AG04450 (cell line): ENCODE results near the gene LDHD. TPM values are rescaled to one million over a fixed set of nuclear protein-coding genes. Genes with fewer than 3 reads are reported as not detected.

Experiments
- CTCF ChIA-PET: fragments of 300-600, 350-600 bp; formaldehyde crosslinking; extraction: SDS; loops from one replicate; lab custom pipeline; 2022; ENCODE audit warnings: antibody characterized with exemption, inconsistent platforms; lab: Charles Lee
- POLR2A ChIA-PET: fragments of 350-600 bp; formaldehyde crosslinking; extraction: SDS; loops from one replicate; lab custom pipeline; 2021; ENCODE audit warnings: antibody characterized with exemption, inconsistent platforms; lab: Yijun Ruan, JAX
- DNase-seq: peaks from one replicate; pipeline ENCODE4 v3.0.0-alpha.2; 2011; ENCODE audit warnings: low read depth, low spot score
- H3K27ac ChIP-seq: one replicate; pipeline ENCODE4 v1.5.1; 2012; ENCODE audit warnings: low read depth, low read length, control low read depth
- H3K27me3 ChIP-seq: one replicate; pipeline ENCODE4 v1.6.0; 2012; ENCODE audit warnings: low read length; ENCODE audit not compliant: control insufficient read depth, insufficient read depth
- H3K4me3 ChIP-seq: 2 replicates; pipeline ENCODE4 v1.5.1; 2011; ENCODE audit warnings: mild to moderate bottlenecking, low read depth, low read length, control low read depth
- H3K9me3 ChIP-seq: 2 replicates; pipeline ENCODE4 v1.5.1; 2012; ENCODE audit warnings: low read length; ENCODE audit not compliant: control insufficient read depth, insufficient read depth
- polyA plus RNA-seq: library from polyadenylated mRNA; depleted of rRNA; stranded (reverse); fragments of >200 nt; gene quantifications from 2 replicates; pipeline ENCODE4 v1.2.3, GENCODE V29; 2011
- TF ChIP-seq, protein P1 (sequence below): IDR thresholded peaks from 2 replicates; pipeline ENCODE4 v1.5.1; 2011; ENCODE audit warnings: low read depth, low read length, control low read depth, inconsistent platforms

The LDHD gene
- polyA plus RNA-seq, 1 experiment = 0.38 TPM

DNA sequence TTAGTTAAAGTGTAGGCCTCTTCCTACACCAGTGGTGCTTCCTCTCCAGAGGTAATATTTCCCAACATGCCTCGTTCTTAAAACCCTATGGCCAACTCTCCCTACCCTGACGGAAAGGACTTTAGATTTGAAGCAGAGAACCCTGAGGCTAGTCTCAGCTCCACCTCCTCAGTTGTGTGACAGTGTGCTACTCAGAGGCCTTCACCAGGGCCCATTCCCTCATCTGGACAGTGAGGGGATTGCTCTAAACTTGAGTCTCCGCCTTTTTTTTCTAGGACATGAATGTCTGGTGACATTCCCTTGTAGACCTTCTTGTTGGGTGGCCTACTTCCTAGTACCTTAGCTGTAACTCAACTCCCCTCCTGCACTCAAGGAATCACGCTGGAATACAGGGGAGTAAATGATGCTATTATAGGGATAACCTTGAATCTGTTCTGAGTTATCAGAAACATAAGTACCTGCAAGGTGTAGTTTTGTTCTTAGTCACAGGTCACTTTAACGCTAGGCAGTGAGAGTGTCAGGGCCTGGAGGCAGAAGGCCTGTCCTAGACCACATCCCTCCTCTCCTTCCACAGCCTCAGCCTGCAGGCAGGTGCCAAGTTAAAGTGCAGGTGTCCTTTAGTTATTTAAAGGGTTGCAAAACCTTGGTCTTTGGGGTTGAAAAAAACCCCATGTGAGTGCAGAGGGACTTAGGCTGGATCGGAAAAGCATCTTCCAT is 26.9 kb downstream of the LDHD start:
- Histone ChIP-seq H3K9me3 (no peaks in the 10 kb centered on the region), H3K27ac (no peak overlapping the region), H3K27me3 (no peaks in the 10 kb centered on the region), H3K4me3 (no peak overlapping the region)
- DNase-seq = no peak
- POLR2A ChIA-PET = no interaction called here
- TF ChIP-seq, protein P1, sequence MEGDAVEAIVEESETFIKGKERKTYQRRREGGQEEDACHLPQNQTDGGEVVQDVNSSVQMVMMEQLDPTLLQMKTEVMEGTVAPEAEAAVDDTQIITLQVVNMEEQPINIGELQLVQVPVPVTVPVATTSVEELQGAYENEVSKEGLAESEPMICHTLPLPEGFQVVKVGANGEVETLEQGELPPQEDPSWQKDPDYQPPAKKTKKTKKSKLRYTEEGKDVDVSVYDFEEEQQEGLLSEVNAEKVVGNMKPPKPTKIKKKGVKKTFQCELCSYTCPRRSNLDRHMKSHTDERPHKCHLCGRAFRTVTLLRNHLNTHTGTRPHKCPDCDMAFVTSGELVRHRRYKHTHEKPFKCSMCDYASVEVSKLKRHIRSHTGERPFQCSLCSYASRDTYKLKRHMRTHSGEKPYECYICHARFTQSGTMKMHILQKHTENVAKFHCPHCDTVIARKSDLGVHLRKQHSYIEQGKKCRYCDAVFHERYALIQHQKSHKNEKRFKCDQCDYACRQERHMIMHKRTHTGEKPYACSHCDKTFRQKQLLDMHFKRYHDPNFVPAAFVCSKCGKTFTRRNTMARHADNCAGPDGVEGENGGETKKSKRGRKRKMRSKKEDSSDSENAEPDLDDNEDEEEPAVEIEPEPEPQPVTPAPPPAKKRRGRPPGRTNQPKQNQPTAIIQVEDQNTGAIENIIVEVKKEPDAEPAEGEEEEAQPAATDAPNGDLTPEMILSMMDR = no peak
- CTCF ChIA-PET = interaction anchor here (1.2 to 4.0 kb wide), 2 partner anchors 16 to 21 kb away, joined by 3 to 22 read pairs; no protein-coding TSS in a partner anchor

GRCh38 chr16:75088934-75089333 is 27.6 kb downstream of the LDHD start:
- Histone ChIP-seq H3K27me3 (no peaks in the 10 kb centered on the region), H3K27ac (no peak overlapping the region), H3K9me3 (no peaks in the 10 kb centered on the region), H3K4me3 (no peak overlapping the region)
- CTCF ChIA-PET = interaction anchor here (0.9 to 4.0 kb wide), 3 partner anchors 8 to 21 kb away, joined by 3 to 22 read pairs (median 3); no protein-coding TSS in a partner anchor
- POLR2A ChIA-PET = no interaction called here
- DNase-seq = no peak
- TF ChIP-seq, protein P1 = no peak

DNA sequence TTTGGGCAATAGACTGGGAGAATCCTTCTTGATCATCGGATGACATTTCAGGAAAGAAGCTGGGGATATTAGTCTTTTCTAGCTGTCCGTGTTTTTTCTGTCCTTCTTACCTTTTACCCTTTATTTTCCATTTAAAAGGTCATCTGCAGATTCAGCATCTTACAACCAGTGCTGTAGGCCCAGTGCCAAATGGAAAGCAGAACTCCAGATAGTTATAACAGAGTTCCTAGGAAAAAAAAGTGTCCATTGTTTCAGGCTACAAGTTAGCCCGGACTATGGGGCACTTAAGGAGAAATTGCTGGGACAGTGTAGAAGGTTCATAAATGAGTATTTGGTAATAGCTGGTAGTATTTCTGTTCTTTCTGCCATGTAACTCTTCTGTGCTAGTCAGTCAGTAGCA is 28.4 kb downstream of the LDHD start:
- H3K27ac ChIP-seq = no peak overlapping the region
- H3K9me3 ChIP-seq = no peaks in the 10 kb centered on the region
- TF ChIP-seq, protein P1 = no peak
- H3K4me3 ChIP-seq = no peak overlapping the region
- ChIA-PET POLR2A (interaction anchor here (1.6 kb wide), 1 partner anchor 29 kb away, joined by 15 read pairs; no protein-coding TSS in a partner anchor), CTCF (interaction anchor here (0.9 to 4.0 kb wide), 3 partner anchors 9 to 90 kb away, joined by 3 to 22 read pairs (median 9); partner anchors contain the start of gene ZNRF1)
- no peaks in the 10 kb centered on the region for H3K27me3 ChIP-seq
- no peak for DNase-seq

- H3K9me3 ChIP-seq = no peaks in the 10 kb centered on the region
- peak; percentile 87 for DNase-seq
- CTCF ChIA-PET = interaction anchor here (1.8 to 4.0 kb wide), 2 partner anchors 23 to 89 kb away, joined by 9 to 22 read pairs; partner anchors contain the start of gene ZNRF1
- POLR2A ChIA-PET = interaction anchor here (0.7 to 1.6 kb wide), 8 partner anchors 10 to 58 kb away, joined by 3 to 15 read pairs (median 4); no protein-coding TSS in a partner anchor
- H3K27ac ChIP-seq = peak overlapping the region; percentile 97
- peak overlapping the region; percentile 46 for H3K4me3 ChIP-seq
- TF ChIP-seq, protein P1 = no peak
- no peaks in the 10 kb centered on the region for H3K27me3 ChIP-seq
These were observed 29.1 kb downstream of the LDHD start for GRCh38 chr16:75087375-75087979.
